SH-SY5Y (cell line): ENCODE measurements around the gene SLF2.

Experiments used
- GATA2 ChIP-seq: IDR thresholded peaks from 2 replicates; pipeline ENCODE4 v1.6.1; 2011; ENCODE audit warnings: mild to moderate bottlenecking, low read depth, low read length
- GATA3 ChIP-seq: IDR thresholded peaks from 2 replicates; pipeline ENCODE4 v1.6.1; 2011; ENCODE audit warnings: low read depth, mild to moderate bottlenecking, low read length, moderate library complexity

DNA sequence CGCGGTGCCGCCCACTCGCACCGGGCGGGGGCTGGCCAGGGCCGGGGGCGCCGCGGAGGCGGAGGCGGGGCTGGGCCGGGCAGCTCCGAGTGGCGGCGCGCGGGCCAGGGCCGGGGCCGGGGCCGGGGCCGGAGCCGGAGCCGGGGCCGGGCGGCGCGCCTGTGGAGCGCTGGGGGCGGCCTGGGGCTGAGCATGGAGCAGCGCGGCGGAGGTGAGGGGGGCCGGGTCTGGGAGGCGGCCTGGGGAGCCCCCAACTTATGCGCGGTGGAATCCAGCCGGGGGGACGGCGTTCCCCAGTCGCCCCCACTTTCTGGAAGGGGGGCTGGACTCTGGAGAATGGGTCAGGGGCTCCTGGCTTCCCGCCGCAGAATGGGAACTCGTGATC, 87.0 kb downstream of the SLF2 start, which contains the start of gene LZTS2:
- TF ChIP-seq GATA2, result no peak
- no peak for TF ChIP-seq GATA3
